Coronary artery (tissue), 2 donors: ENCODE measurements around the gene LBHD2.

Experiments used
- DNase-seq: peaks from one replicate; pipeline ENCODE4 v3.0.0-alpha.2; 2017; ENCODE audit warnings: low spot score
- H3K27ac ChIP-seq, 2 donors: fragments of 200-600 bp; sonication (generic); one replicate each; pipeline ENCODE4 v1.5.1; 2016 to 2019
- H3K4me3 ChIP-seq: fragments of 200-600 bp; sonication (generic); 2 replicates; pipeline ENCODE4 v1.5.1; 2016; ENCODE audit warnings: mild to moderate bottlenecking, moderate library complexity
- CTCF ChIP-seq: fragments of 200-600 bp; sonication (generic); IDR thresholded peaks from one replicate; pipeline ENCODE4 v1.5.1; 2019; ENCODE audit warnings: antibody characterized with exemption

LBHD2 gene

GRCh38 chr14:103055695-103056094, 28.3 kb upstream of the LBHD2 start:
- H3K27ac ChIP-seq = peak overlapping the region; percentile 32 to 40
- peak overlapping the region; percentile 82 for H3K4me3 ChIP-seq
- no peak for TF ChIP-seq CTCF
- DNase-seq = no peak

GRCh38 chr14:103056322-103057027, 27.5 kb upstream of the LBHD2 start:
- TF ChIP-seq CTCF = no peak
- H3K4me3 ChIP-seq = peak overlapping the region; percentile 82
- peak; percentile 88 for DNase-seq
- H3K27ac ChIP-seq = peak overlapping the region; percentile 88 to 95

DNA sequence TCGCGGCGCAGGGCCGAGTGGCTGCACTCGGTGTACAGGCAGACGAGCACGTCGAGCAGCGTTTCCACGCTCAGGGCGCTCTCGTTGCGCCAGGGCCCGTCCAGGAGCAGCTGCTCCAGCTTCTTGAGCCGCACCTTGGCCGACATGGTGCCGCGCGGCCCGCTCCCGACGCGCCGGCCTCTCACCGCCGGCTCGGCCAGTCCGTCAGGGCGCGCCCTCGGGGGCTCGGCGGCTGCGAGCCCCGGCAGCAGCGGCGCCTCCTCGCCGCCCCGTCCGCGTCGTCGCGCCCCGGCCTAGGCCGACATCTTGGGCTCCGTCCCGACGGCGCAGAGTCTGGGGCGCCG, 27.0 kb upstream of the LBHD2 start:
- no peak for DNase-seq
- Histone ChIP-seq H3K27ac (peak overlapping the region; percentile 88 to 95), H3K4me3 (peak overlapping the region; percentile 82)
- TF ChIP-seq CTCF = no peak

- Histone ChIP-seq H3K4me3 (peak within 1 kb of the TSS; percentile 82), H3K27ac (peak within 1 kb of the TSS; percentile 88 to 95)
- DNase-seq = peak; percentile 90
- no peak for TF ChIP-seq CTCF
These were observed 26.4 kb upstream of the LBHD2 start, which contains the start of gene CDC42BPB for GRCh38 chr14:103057372-103058163. TSS of gene CDC42BPB (minus strand) at chr14:103057549. CDS start at chr14:103057173, 376 bp downstream.

DNA sequence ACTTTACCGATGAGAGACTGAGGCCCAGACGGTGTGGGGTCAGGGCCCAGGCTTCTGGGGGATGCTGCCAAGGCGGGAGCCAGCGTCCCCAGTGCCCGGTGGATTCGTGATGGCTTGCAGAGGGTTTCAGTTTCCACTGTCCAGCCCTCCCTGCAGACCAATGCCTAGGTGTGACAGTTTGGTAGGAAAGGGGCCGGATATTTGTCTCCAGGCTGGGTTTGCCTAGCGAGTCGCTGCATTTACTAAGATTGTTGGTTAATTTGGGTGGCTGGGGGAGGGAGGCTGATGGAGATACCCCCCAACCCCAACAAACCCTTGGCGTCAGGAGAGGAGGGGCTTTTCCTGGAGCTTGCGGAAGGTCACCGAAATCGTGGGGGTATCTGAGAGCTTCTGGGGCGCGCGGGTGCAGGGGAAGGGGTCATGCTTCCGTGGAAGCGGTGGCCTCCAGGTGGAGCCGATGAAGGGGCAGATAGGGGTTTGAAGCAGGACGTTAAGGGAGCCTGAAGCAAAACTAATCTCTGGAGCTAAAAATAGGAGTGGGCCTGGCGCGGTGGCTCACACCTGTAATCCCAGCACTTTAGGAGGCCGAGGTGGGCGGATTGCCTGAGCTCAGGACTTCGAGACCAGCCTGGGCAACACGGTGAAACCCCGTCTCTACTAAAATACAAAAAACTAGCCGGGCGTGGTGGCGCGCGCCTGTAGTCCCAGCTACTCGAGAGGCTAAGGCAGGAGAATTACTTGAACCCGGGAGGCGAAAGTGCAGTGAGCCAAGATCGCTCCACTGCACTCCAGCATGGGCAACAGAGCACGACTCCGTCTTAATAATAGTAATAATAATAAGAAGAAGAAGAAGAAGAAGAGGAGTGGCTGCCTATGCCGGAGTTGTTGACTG, 25.6 kb upstream of the LBHD2 start:
- no peak for TF ChIP-seq CTCF
- peak overlapping the region; percentile 82 for H3K4me3 ChIP-seq
- no peak for DNase-seq
- H3K27ac ChIP-seq = peak overlapping the region; percentile 51 to 95

DNA sequence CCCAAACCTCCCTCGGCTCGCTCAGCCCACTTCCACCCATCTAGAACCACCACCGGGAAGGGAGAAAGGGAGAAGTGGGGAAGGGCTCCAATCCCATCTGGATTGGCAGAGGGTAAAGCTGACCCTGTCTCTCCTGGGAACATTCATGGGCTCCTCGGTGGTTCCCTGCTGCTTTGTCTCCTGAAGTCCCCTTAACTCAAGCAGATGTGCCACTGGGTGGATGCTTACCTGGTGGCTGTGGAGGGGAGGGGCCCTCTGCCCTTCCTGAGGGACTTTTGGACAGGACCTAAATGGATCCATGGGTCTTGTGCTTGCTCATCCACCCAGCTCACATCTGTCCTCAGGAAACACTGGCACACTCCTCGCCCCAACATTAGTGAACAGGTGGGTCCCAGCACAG, 24.5 kb upstream of the LBHD2 start:
- Histone ChIP-seq H3K4me3 (no peak overlapping the region), H3K27ac (no peak overlapping the region)
- no peak for TF ChIP-seq CTCF
- DNase-seq = no peak
